Activated gamma-delta T cell treated with anti-CD3 and anti-CD28 coated beads, Interleukin-2, amount 50 U/mL, for 16 hours (primary cell): ENCODE results near the gene MIA3.

Experiments used
- DNase-seq: peaks from one replicate; pipeline ENCODE4 v3.0.0-alpha.2; 2020; ENCODE audit warnings: low read depth

The MIA3 gene

GRCh38 chr1:222618880-222619596, 1.1 kb downstream of the MIA3 start:
- no peak for DNase-seq

- no peak for DNase-seq
Observed at GRCh38 chr1:222620566-222620965, 2.7 kb downstream of the MIA3 start.

GRCh38 chr1:222622765-222623164, 4.9 kb downstream of the MIA3 start:
- DNase-seq: no peak

- no peak for DNase-seq
Observed at GRCh38 chr1:222623458-222623857, 5.6 kb downstream of the MIA3 start.

- no peak for DNase-seq
Observed at GRCh38 chr1:222624214-222624613, 6.3 kb downstream of the MIA3 start.

- no peak for DNase-seq
Observed at GRCh38 chr1:222627232-222627631, 9.3 kb downstream of the MIA3 start.

GRCh38 chr1:222629921-222630535, 12.1 kb downstream of the MIA3 start:
- DNase-seq: no peak

GRCh38 chr1:222631611-222632208, 13.8 kb downstream of the MIA3 start:
- no peak for DNase-seq

- no peak for DNase-seq
Observed at GRCh38 chr1:222632749-222633148, 14.9 kb downstream of the MIA3 start.

- peak; percentile 71 for DNase-seq
Observed at GRCh38 chr1:222634180-222635013, 16.5 kb downstream of the MIA3 start.

GRCh38 chr1:222641269-222641948, 23.5 kb downstream of the MIA3 start:
- DNase-seq: no peak

GRCh38 chr1:222642468-222642867, 24.6 kb downstream of the MIA3 start:
- no peak for DNase-seq

- no peak for DNase-seq
Observed at GRCh38 chr1:222643606-222643937, 25.7 kb downstream of the MIA3 start.

- peak; percentile 96 for DNase-seq
Observed at GRCh38 chr1:222643938-222644635, 26.2 kb downstream of the MIA3 start.

- no peak for DNase-seq
Observed at GRCh38 chr1:222644636-222644980, 26.7 kb downstream of the MIA3 start.

GRCh38 chr1:222652676-222653075, 34.8 kb downstream of the MIA3 start:
- DNase-seq: no peak

- DNase-seq: no peak
Observed at GRCh38 chr1:222653178-222653827, 35.4 kb downstream of the MIA3 start.

- DNase-seq: peak; percentile 57
Observed at GRCh38 chr1:222654849-222655248, 37.0 kb downstream of the MIA3 start.

- no peak for DNase-seq
Observed at GRCh38 chr1:222656391-222657155, 38.7 kb downstream of the MIA3 start.

GRCh38 chr1:222657899-222658298, 40.0 kb downstream of the MIA3 start:
- DNase-seq: no peak
